Right atrium auricular region (tissue), 2 donors: Measurements from ENCODE around the gene NCF2. TPM values are rescaled to one million over a fixed set of nuclear protein-coding genes. Genes with fewer than 3 reads are reported as not detected.

Experiments
- DNase-seq: peaks from one replicate; pipeline ENCODE4 v3.0.0-alpha.2; 2019; ENCODE audit warnings: low spot score
- H3K27ac ChIP-seq, 2 donors: fragments of 200-600 bp; sonication (generic); 1 replicate in 1 of 2; 2 replicates in 1 of 2; pipeline ENCODE4 v1.5.1; 2016 to 2019
- H3K27me3 ChIP-seq, 2 donors: fragments of 200-600 bp; sonication (generic); one replicate each; pipeline versions ENCODE4 v1.5.1 to v1.6.0; 2017 to 2019
- H3K36me3 ChIP-seq: fragments of 200-600 bp; sonication (generic); one replicate; pipeline ENCODE4 v1.5.1; 2016
- H3K4me1 ChIP-seq, 2 donors: fragments of 200-600 bp; sonication (generic); one replicate each; pipeline versions ENCODE4 v1.5.1 to v1.6.0; 2017 to 2019
- H3K4me3 ChIP-seq, 2 donors: fragments of 200-600 bp; sonication (generic); 1 replicate in 1 of 2; 2 replicates in 1 of 2; pipeline ENCODE4 v1.5.1; 2017 to 2019; ENCODE audit warnings: mild to moderate bottlenecking in 1 of 2, moderate library complexity in 1 of 2
- H3K9me3 ChIP-seq, 2 donors: fragments of 200-600 bp; sonication (generic); one replicate each; pipeline ENCODE4 v1.5.1; 2019
- total RNA-seq, 2 donors: library from RNA; depleted of rRNA; stranded (reverse); fragments of >200 nt; gene quantifications; one replicate each; pipeline ENCODE4 v1.1.0, GENCODE V29; 2016
- TF ChIP-seq, protein P1 (sequence below), 2 donors: fragments of 200-600 bp; sonication (generic); IDR thresholded peaks; one replicate each; pipeline ENCODE4 v1.5.1; 2019; ENCODE audit warnings: antibody characterized with exemption in 2 of 2

Gene NCF2, protein sequence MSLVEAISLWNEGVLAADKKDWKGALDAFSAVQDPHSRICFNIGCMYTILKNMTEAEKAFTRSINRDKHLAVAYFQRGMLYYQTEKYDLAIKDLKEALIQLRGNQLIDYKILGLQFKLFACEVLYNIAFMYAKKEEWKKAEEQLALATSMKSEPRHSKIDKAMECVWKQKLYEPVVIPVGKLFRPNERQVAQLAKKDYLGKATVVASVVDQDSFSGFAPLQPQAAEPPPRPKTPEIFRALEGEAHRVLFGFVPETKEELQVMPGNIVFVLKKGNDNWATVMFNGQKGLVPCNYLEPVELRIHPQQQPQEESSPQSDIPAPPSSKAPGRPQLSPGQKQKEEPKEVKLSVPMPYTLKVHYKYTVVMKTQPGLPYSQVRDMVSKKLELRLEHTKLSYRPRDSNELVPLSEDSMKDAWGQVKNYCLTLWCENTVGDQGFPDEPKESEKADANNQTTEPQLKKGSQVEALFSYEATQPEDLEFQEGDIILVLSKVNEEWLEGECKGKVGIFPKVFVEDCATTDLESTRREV
- 10 to 100 TPM in 1 of 2 donors, 1 to 10 TPM in 1; 3.2 to 10.7 TPM for total RNA-seq

DNA sequence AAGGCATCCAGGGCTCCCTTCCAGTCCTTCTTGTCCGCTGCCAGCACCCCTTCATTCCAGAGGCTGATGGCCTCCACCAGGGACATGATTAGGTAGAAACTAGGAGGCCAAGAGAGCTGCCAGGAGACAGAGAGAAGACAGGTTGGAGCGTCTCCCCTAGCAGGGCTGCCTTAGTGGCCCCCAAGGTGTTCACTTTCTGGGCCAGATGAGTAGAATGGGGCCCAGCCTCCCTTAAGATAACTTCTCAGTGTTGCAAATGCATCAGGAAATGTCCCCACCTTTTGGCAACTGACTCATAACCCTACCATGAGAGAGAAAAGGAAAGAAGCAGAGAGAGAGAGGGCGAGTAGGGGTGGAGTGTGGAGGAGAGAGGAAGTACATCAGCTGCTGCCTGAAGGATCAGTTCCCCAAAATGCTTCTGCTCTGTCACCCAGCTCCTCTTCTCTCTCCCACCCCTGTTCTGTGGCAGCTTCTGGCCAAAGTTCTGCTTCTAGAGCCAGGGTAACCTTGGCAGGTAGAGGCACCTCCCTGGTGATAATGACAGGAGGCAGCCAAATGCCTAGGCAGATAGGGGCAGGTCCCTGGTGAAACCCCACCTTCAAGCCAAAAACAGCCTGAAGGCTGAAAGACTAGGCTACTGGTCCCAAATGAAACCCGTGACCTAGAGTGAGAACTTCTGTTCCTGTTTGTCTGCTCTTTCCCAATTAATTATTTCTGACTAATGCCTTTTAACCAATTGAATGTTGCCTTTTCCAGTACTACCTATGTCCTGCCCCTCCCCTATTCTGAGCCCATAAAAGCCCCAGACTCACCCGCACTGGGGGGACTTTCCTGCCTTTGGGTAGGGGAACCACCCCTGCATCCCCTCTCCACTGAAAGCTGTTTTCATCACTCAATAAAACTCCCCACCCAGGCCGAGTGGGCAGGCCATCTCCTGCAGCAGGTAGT, at the start of gene NCF2:
TSS of gene NCF2 (minus strand) at position 216 of the 948 bp plus-strand sequence. CDS start at position 86, 130 bp downstream.
- H3K36me3 ChIP-seq, result no peaks in the 10 kb centered on the region
- TF ChIP-seq, protein P1, sequence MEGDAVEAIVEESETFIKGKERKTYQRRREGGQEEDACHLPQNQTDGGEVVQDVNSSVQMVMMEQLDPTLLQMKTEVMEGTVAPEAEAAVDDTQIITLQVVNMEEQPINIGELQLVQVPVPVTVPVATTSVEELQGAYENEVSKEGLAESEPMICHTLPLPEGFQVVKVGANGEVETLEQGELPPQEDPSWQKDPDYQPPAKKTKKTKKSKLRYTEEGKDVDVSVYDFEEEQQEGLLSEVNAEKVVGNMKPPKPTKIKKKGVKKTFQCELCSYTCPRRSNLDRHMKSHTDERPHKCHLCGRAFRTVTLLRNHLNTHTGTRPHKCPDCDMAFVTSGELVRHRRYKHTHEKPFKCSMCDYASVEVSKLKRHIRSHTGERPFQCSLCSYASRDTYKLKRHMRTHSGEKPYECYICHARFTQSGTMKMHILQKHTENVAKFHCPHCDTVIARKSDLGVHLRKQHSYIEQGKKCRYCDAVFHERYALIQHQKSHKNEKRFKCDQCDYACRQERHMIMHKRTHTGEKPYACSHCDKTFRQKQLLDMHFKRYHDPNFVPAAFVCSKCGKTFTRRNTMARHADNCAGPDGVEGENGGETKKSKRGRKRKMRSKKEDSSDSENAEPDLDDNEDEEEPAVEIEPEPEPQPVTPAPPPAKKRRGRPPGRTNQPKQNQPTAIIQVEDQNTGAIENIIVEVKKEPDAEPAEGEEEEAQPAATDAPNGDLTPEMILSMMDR (IDR thresholded peaks at IDR 0.05), result no peak
- H3K27me3 ChIP-seq, result no peaks in the 10 kb centered on the region
- H3K27ac ChIP-seq, result peak within 1 kb of the TSS; percentile 29 to 42
- no peak for DNase-seq
- no peaks in the 10 kb centered on the region for H3K9me3 ChIP-seq
- no peaks in the 10 kb centered on the region for H3K4me1 ChIP-seq
- H3K4me3 ChIP-seq, result peak within 1 kb of the TSS in 1 of 2 donors; percentile 16

DNA sequence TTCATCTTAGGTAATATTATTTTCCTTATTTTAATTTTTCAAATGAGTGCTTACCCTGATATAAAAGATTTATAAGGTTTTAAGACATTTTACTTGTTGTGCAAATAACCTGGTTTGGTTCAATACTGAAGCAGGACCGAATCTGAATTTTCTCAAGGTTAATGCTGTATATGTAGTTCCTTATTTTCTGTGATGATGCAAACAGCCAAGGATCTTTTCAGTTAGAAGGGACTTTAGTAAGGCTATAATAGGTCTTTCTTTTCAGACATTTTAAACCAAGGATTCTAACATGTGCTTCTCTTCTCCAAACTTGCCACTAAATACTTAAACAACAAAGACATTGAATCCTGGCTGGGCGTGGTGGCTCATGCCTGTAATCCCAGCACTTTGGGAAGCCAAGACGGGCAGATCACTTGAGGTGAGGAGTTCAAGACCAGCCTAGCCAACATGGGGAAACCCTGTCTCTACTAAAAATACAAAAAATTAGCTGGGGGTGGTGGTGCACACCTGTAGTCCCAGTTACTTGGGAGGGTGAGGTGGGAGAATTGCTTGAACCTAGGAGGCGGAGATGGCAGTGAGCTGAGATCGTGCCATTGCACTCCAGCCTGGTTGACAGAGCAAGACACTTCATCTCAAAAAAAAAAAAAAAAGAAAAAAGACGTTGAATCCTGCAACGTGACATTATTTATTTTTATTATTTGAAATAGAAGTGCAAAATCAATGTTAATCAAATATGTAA, 48.6 kb upstream of the NCF2 start:
- peak overlapping the region; percentile 12 to 97 for H3K27ac ChIP-seq
- peaks cover 0 to 10% of the 10 kb centered on the region in 2 donors for H3K4me1 ChIP-seq
- no peaks in the 10 kb centered on the region for H3K9me3 ChIP-seq
- no peak for DNase-seq
- no peaks in the 10 kb centered on the region for H3K36me3 ChIP-seq
- H3K27me3 ChIP-seq, result no peaks in the 10 kb centered on the region
- TF ChIP-seq, protein P1 (IDR thresholded peaks at IDR 0.05), result no peak
- no peak overlapping the region for H3K4me3 ChIP-seq

- no peak for DNase-seq
- TF ChIP-seq, protein P1 (IDR thresholded peaks at IDR 0.05), result no peak
- no peaks in the 10 kb centered on the region for H3K9me3 ChIP-seq
- H3K4me3 ChIP-seq, result peak overlapping the region; percentile 78 to 91
- no peaks in the 10 kb centered on the region for H3K27me3 ChIP-seq
- H3K36me3 ChIP-seq, result no peaks in the 10 kb centered on the region
- peak overlapping the region; percentile 94 to 97 for H3K27ac ChIP-seq
- H3K4me1 ChIP-seq, result peaks cover 0 to 28% of the 10 kb centered on the region in 2 donors
Measured at GRCh38 chr1:183636783-183637182, 46.5 kb upstream of the NCF2 start.

DNA sequence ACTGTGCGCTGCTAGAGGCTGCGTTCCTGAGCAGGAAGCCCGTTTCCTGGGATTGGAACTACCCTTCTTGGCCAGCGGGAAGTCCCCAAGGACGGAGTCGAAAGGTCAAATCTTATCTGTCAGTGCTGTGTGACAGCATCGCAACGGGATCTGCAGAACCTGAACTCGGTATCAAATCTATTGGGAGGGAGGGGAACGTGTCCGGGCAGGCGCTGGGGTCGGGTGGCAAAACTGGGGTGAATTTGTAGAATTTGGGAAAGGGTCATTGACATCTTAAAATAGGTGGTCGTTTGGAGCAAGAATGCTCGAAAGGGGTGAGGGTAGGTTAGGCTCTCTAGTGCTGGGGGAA, 46.0 kb upstream of the NCF2 start:
- Histone ChIP-seq H3K9me3 (no peaks in the 10 kb centered on the region), H3K4me3 (peak overlapping the region; percentile 78 to 91), H3K36me3 (no peaks in the 10 kb centered on the region), H3K27ac (peak overlapping the region; percentile 94 to 97), H3K4me1 (peaks cover 0 to 33% of the 10 kb centered on the region in 2 donors), H3K27me3 (no peaks in the 10 kb centered on the region)
- TF ChIP-seq, protein P1 (IDR thresholded peaks at IDR 0.05), result no peak
- no peak for DNase-seq
